GM20431 (cell line): ENCODE measurements around the gene KIF12.
"Not testable (repeated sequence)": the region's sequence is repeated elsewhere in the genome, so short reads cannot be mapped to it uniquely, and the experiment has no call there.

Experiments used
- in situ Hi-C: fragments of 300-500 bp; cut with MseI, MboI; formaldehyde crosslinking; loops from one replicate; pipeline ENCODE4 v1.15.0; 2020; ENCODE audit warnings: low sequenced_read_pairs; ENCODE audit not compliant: unreplicated experiment

The KIF12 gene

GRCh38 chr9:114088571-114089170 lies 10.4 kb downstream of the KIF12 start:
- in situ Hi-C loops, result no loop called here

- in situ Hi-C loops, result no loop called here
Observed at GRCh38 chr9:114087721-114088120, 11.4 kb downstream of the KIF12 start.

GRCh38 chr9:114086607-114087006 lies 12.5 kb downstream of the KIF12 start:
- in situ Hi-C loops, result no loop called here

- in situ Hi-C loops, result no loop called here
Observed at GRCh38 chr9:114086009-114086408, 13.1 kb downstream of the KIF12 start.

GRCh38 chr9:114085387-114085789 lies 13.7 kb downstream of the KIF12 start:
- in situ Hi-C loops, result no loop called here

- in situ Hi-C loops, result no loop called here
Observed at GRCh38 chr9:114084282-114085073, 14.6 kb downstream of the KIF12 start.

GRCh38 chr9:114083666-114084065 lies 15.4 kb downstream of the KIF12 start:
- in situ Hi-C loops, result no loop called here

GRCh38 chr9:114082763-114083412 lies 16.2 kb downstream of the KIF12 start:
- in situ Hi-C loops, result not testable (repeated sequence)

GRCh38 chr9:114082017-114082762 lies 16.9 kb downstream of the KIF12 start:
- in situ Hi-C loops, result no loop called here

- in situ Hi-C loops, result no loop called here
Observed at GRCh38 chr9:114081441-114082016, 17.6 kb downstream of the KIF12 start.

- in situ Hi-C loops, result no loop called here
Observed at GRCh38 chr9:114080773-114081440, 18.2 kb downstream of the KIF12 start.

GRCh38 chr9:114080195-114080772 lies 18.8 kb downstream of the KIF12 start:
- in situ Hi-C loops, result no loop called here

- in situ Hi-C loops, result no loop called here
Observed at GRCh38 chr9:114078781-114079156, 20.3 kb downstream of the KIF12 start.

GRCh38 chr9:114078021-114078780 lies 20.9 kb downstream of the KIF12 start, which contains the start of gene AMBP:
AMBP (minus strand) TSS chr9:114078300; CDS start chr9:114078209, 91 bp downstream.
- in situ Hi-C loops, result no loop called here

- in situ Hi-C loops, result no loop called here
Observed at GRCh38 chr9:114077162-114077837, 21.8 kb downstream of the KIF12 start.

- in situ Hi-C loops, result no loop called here
Observed at GRCh38 chr9:114076237-114077161, 22.6 kb downstream of the KIF12 start.

- in situ Hi-C loops, result no loop called here
Observed at GRCh38 chr9:114075602-114076001, 23.5 kb downstream of the KIF12 start.
